Spinal cord (tissue), 10 donors: Measurements from ENCODE around the gene CENPF. TPM values are rescaled to one million over a fixed set of nuclear protein-coding genes. Genes with fewer than 3 reads are reported as not detected.

Source experiments
- DNase-seq, 6 donors: peaks; one replicate each; pipeline versions ENCODE4 v3.0.0 to v3.0.0-alpha.2; 2013 to 2015; ENCODE audit warnings: low spot score in 6 of 6, low read depth in 4 of 6
- H3K27ac ChIP-seq: one replicate; pipeline ENCODE4 v1.5.1; 2013; ENCODE audit warnings: low read depth, low read length, control low read depth
- H3K27me3 ChIP-seq: one replicate; pipeline ENCODE4 v1.6.1; 2013; ENCODE audit warnings: low read length; ENCODE audit not compliant: control insufficient read depth, insufficient read depth
- H3K36me3 ChIP-seq: one replicate; pipeline ENCODE4 v1.6.1; 2013; ENCODE audit warnings: low read length; ENCODE audit not compliant: control insufficient read depth, insufficient read depth
- H3K4me1 ChIP-seq: one replicate; pipeline ENCODE4 v1.6.1; 2013; ENCODE audit warnings: low read length; ENCODE audit not compliant: control insufficient read depth, insufficient read depth
- H3K4me3 ChIP-seq: one replicate; pipeline ENCODE4 v1.5.1; 2013; ENCODE audit warnings: low read depth, low read length, control low read depth
- H3K9me3 ChIP-seq: one replicate; pipeline ENCODE4 v1.6.1; 2013; ENCODE audit warnings: low read length; ENCODE audit not compliant: control insufficient read depth, insufficient read depth
- WGBS: methylation state at CpG from one replicate; pipeline ENCODE4 v1.1.5; 2013; ENCODE audit warnings: missing lambda C conversion rate; ENCODE audit not compliant: insufficient coverage; 5-methylcytosine and 5-hydroxymethylcytosine counted together
- polyA plus RNA-seq, 2 donors: library from polyadenylated mRNA; unstranded; fragments of 120-200 nt; gene quantifications; one replicate each; pipeline ENCODE4 v1.2.1, GENCODE V29; 2013; ENCODE audit not compliant: insufficient read length in 2 of 2
- total RNA-seq, 2 donors: library from RNA; depleted of rRNA in 1 of 2; stranded (reverse); fragments of 120-200 nt in 1 of 2; fragments of >200 nt in 1 of 2; gene quantifications; one replicate each; pipeline versions ENCODE4 v1.2.3 to v1.2.4, GENCODE V29; 2013 to 2014
- donor health status: healthy.

CENPF gene
- total and polyA plus RNA-seq, 4 donors: 22.4 to 46.6 (median 43.9) TPM

- Histone ChIP-seq H3K4me1 (no peaks in the 10 kb centered on the region), H3K36me3 (no peaks in the 10 kb centered on the region), H3K27me3 (no peaks in the 10 kb centered on the region), H3K9me3 (peaks cover under 1% of the 10 kb centered on the region), H3K4me3 (no peak overlapping the region), H3K27ac (no peak overlapping the region)
- DNase-seq: no peak
- no CpG with 5 or more reads among the region's 3 CpGs for WGBS
Observed at GRCh38 chr1:214615871-214616270, 12.9 kb downstream of the CENPF start.

- Histone ChIP-seq H3K27me3 (no peaks in the 10 kb centered on the region), H3K4me1 (no peaks in the 10 kb centered on the region), H3K36me3 (no peaks in the 10 kb centered on the region), H3K4me3 (no peak overlapping the region), H3K9me3 (no peaks in the 10 kb centered on the region), H3K27ac (no peak overlapping the region)
- no peak for DNase-seq
- 100% methylated on average over 2 of the region's 4 CpGs for WGBS
Observed at GRCh38 chr1:214617246-214617645, 14.3 kb downstream of the CENPF start.

- Histone ChIP-seq H3K27ac (no peak overlapping the region), H3K9me3 (no peaks in the 10 kb centered on the region), H3K4me1 (no peaks in the 10 kb centered on the region), H3K4me3 (no peak overlapping the region), H3K27me3 (no peaks in the 10 kb centered on the region), H3K36me3 (no peaks in the 10 kb centered on the region)
- WGBS: no CpG with 5 or more reads among the region's 6 CpGs
- DNase-seq: no peak
Observed at GRCh38 chr1:214617843-214618242, 14.8 kb downstream of the CENPF start.

DNA sequence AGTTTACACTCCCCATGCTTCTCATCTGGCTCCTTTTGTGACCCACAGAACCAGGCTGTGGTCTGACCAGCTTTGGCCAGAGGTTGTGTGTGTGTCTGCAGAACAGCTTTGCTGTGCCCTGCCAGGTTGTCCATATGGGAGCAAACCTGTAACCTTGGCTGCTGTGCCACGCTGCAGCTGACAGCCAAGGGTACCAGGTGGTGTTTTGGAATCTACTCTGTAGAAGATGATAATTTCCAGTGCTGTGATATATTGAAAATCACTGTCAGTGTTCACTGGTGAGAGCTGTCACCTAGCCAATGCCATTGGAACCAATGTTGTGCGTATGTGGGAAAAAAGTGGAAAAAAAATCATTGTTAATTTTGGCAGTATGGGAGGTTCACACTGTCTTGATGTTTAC is 18.2 kb downstream of the CENPF start:
- H3K27ac ChIP-seq: no peak overlapping the region
- H3K4me1 ChIP-seq: no peaks in the 10 kb centered on the region
- no peaks in the 10 kb centered on the region for H3K9me3 ChIP-seq
- DNase-seq: peak in 2 of 6 donors; percentile 67 to 76
- H3K27me3 ChIP-seq: no peaks in the 10 kb centered on the region
- no peaks in the 10 kb centered on the region for H3K36me3 ChIP-seq
- H3K4me3 ChIP-seq: no peak overlapping the region
- WGBS: 89% methylated on average over 2 of the region's 2 CpGs

GRCh38 chr1:214623430-214623829 is 20.4 kb downstream of the CENPF start:
- Histone ChIP-seq H3K4me3 (no peak overlapping the region), H3K9me3 (no peaks in the 10 kb centered on the region), H3K4me1 (no peaks in the 10 kb centered on the region), H3K36me3 (no peaks in the 10 kb centered on the region), H3K27me3 (no peaks in the 10 kb centered on the region), H3K27ac (no peak overlapping the region)
- no peak for DNase-seq
- WGBS: no CpG with 5 or more reads among the region's 1 CpG

DNA sequence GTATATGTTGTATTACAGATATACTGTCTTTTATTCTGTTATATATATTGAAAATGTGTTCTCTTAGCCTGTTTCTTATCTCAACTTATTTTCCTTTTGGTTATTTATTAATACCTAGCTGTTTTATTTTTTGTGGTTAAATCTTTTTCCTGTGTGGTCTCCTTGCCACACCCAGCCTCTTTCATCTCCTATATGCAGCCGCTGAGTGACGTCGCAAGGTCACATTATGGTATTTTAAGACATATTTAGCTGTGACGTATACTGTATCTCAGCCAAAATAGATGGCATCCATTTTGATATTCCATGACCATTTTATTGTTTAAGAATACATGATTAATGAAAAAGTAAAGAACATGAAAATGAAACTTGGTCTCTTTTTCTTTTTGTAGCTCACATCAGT is 29.1 kb downstream of the CENPF start:
- WGBS: 100% methylated on average over 3 of the region's 4 CpGs

DNA sequence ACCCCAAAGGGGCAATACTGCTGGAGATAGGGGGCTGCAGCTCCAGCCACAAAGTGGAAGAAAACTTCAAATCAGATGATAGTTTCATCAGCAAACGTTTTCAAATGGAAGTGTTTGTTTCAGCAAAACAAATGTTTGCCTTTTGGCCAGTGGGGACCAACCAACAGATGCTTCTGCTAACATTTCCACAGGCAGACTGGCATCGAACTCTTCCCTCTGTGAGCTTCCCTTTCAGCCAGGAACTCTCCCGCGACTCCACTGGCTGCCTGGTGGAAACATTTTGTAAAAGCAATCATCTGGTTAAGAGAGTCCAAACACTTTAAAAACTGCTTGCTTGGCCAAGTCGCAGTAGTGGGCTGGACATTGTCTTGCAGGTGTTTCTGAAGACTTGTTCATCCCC is 30.7 kb downstream of the CENPF start:
- Histone ChIP-seq H3K27ac (no peak overlapping the region), H3K27me3 (no peaks in the 10 kb centered on the region), H3K36me3 (no peaks in the 10 kb centered on the region), H3K4me3 (no peak overlapping the region), H3K4me1 (no peaks in the 10 kb centered on the region), H3K9me3 (no peaks in the 10 kb centered on the region)
- peak in 2 of 6 donors; percentile 31 to 49 for DNase-seq
- WGBS: 66% methylated on average over 3 of the region's 5 CpGs

More for the DNA sequence above, 29.1 kb downstream of the CENPF start:
- H3K4me3 ChIP-seq: no peak overlapping the region
- no peaks in the 10 kb centered on the region for H3K27me3 ChIP-seq
- H3K27ac ChIP-seq: no peak overlapping the region
- no peaks in the 10 kb centered on the region for H3K36me3 ChIP-seq
- DNase-seq: no peak
- no peaks in the 10 kb centered on the region for H3K9me3 ChIP-seq
- H3K4me1 ChIP-seq: no peaks in the 10 kb centered on the region

GRCh38 chr1:214634267-214634666 is 31.3 kb downstream of the CENPF start:
- H3K27ac ChIP-seq: no peak overlapping the region
- no peaks in the 10 kb centered on the region for H3K36me3 ChIP-seq
- no peaks in the 10 kb centered on the region for H3K4me1 ChIP-seq
- no peak overlapping the region for H3K4me3 ChIP-seq
- H3K9me3 ChIP-seq: no peaks in the 10 kb centered on the region
- H3K27me3 ChIP-seq: no peaks in the 10 kb centered on the region
- no peak for DNase-seq

DNA sequence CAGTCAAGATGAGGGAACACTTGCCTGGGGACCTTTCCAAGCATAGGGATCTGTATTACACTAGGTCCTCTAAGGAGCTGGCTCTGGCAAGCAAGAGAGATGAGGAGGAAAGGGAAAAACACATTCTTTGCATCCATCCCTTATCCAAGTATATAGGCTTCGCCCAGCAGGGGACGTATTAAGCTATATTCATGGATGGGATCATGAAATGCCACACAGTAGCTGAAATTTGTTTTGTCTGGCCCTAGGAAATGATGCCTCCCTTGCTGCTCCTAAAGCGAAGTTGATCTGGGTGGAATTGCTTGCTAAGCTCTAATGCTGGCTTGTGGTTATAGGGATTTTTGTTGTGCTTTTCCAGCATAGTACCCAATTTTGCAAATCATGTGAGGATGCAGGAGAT is 32.1 kb downstream of the CENPF start:
- Histone ChIP-seq H3K9me3 (no peaks in the 10 kb centered on the region), H3K4me3 (no peak overlapping the region), H3K36me3 (no peaks in the 10 kb centered on the region), H3K27me3 (no peaks in the 10 kb centered on the region), H3K4me1 (no peaks in the 10 kb centered on the region), H3K27ac (no peak overlapping the region)
- 92% methylated on average over 1 of the region's 3 CpGs for WGBS
- DNase-seq: peak in 2 of 6 donors; percentile 51 to 83

GRCh38 chr1:214635506-214635905 is 32.5 kb downstream of the CENPF start:
- WGBS: 88% methylated on average over 3 of the region's 4 CpGs

More at GRCh38 chr1:214635506-214635905, 32.5 kb downstream of the CENPF start:
- H3K27me3 ChIP-seq: no peaks in the 10 kb centered on the region
- H3K36me3 ChIP-seq: no peaks in the 10 kb centered on the region
- no peaks in the 10 kb centered on the region for H3K9me3 ChIP-seq
- no peak overlapping the region for H3K4me3 ChIP-seq
- peak in 1 of 6 donors; percentile 62 for DNase-seq
- no peak overlapping the region for H3K27ac ChIP-seq
- no peaks in the 10 kb centered on the region for H3K4me1 ChIP-seq
